Pancreas (tissue), 10 donors: ENCODE measurements around the gene DTYMK. TPM values are rescaled to one million over a fixed set of nuclear protein-coding genes. Genes with fewer than 3 reads are reported as not detected.

Experiments
- ATAC-seq, 4 donors: fragments of 200-7000 bp; cut with Tn5 transposase; one replicate each; pipeline versions ENCODE4 v1.8.0 to v1.9.1; 2020; ENCODE audit warnings: mild to moderate bottlenecking in 4 of 4, moderate library complexity in 4 of 4
- DNase-seq, 6 donors: peaks; one replicate each; pipeline ENCODE4 v3.0.0-alpha.2; 2020
- FAIRE-seq: peaks from 2 replicates; lab custom pipeline; 2012; peaks lifted over from hg19 to GRCh38; lab: Jason Lieb, UNC
- H3K27ac ChIP-seq, 4 donors: fragments of 200-600 bp; sonication (generic); 1 replicate in 3 of 4; 2 replicates in 1 of 4; pipeline versions ENCODE4 v1.5.0 to v1.8.0; 2020
- H3K27me3 ChIP-seq, 4 donors: fragments of 200-600 bp; one replicate each; pipeline ENCODE4 v1.8.0; 2021
- H3K36me3 ChIP-seq, 3 donors: fragments of 200-600 bp; sonication (generic) in 1 of 3; one replicate each; pipeline versions ENCODE4 v1.5.0 to v1.8.0; 2020 to 2021
- H3K4me1 ChIP-seq, 3 donors: fragments of 200-600 bp; one replicate each; pipeline ENCODE4 v1.8.0; 2021
- H3K4me3 ChIP-seq, 4 donors: fragments of 200-600 bp; sonication (generic) in 2 of 4; one replicate each; pipeline versions ENCODE4 v1.5.0 to v1.8.0; 2020 to 2021
- H3K9me3 ChIP-seq, 4 donors: fragments of 200-600 bp; one replicate each; pipeline ENCODE4 v1.8.0; 2021
- CTCF ChIP-seq, 4 donors: fragments of 200-600 bp; sonication (generic) in 3 of 4; IDR thresholded peaks; one replicate each; pipeline versions ENCODE4 v1.5.0 to v1.8.0; 2021; ENCODE audit warnings: antibody characterized with exemption in 4 of 4
- WGBS, 2 donors: extraction: QIAGEN DNeasy Blood & Tissue Kit; methylation state at CpG; one replicate each; pipeline ENCODE4 v1.1.7; 2013; 5-methylcytosine and 5-hydroxymethylcytosine counted together
- intact Hi-C, 3 donors: fragments of 100-400 bp; cut with DNase I; formaldehyde crosslinking; loops; one replicate each; pipeline versions ENCODE4 v1.11.1 to v1.14.2; 2022
- polyA plus RNA-seq, 2 donors: library from polyadenylated mRNA; stranded (reverse); fragments of 200-250 nt; gene quantifications; one replicate each; pipeline ENCODE4 v1.2.3, GENCODE V29; 2013
- total RNA-seq, 6 donors: library from RNA; stranded (reverse); fragmentation: NEBNext Ultra II Directional in 4 of 6; extraction: Animal tissue kit (Norgen Biotek cat#: 25700) in 4 of 6; gene quantifications; one replicate each; pipeline versions ENCODE4 v1.2.1 to v1.2.4, GENCODE V29; 2021 to 2023
- donor health status: healthy with polysubstance abuse.
- donor health status: DM: no; HTN: no; CAD: no; lungs with moderate emphysema.
- donor health status: DM: no; HTN: no; CAD: no.
- donor health status: control.
- donor health status: control.
- donor health status: Bipolar disorder and iron deficiency.
- donor health status: DM: yes; HTN: yes; CAD: no.
- donor health status: DM: no; HTN: no; CAD: no.
- donor health status: DM: no; HTN: no; CAD: no.
- donor health status: DM: yes; HTN: yes; CAD: no.

DTYMK gene
- total and polyA plus RNA-seq, 8 donors, result 3.7 to 11.0 (median 8.4) TPM

- intact Hi-C loops, result no loop called here
- FAIRE-seq (no peak), ATAC-seq (peak in 1 of 4 donors; percentile 31), DNase-seq (peak in 1 of 6 donors; percentile 13)
- Histone ChIP-seq H3K4me1 (no peaks in the 10 kb centered on the region), H3K27me3 (no peaks in the 10 kb centered on the region), H3K27ac (no peak overlapping the region), H3K36me3 (peaks cover 0 to 26% (median 0%) of the 10 kb centered on the region in 3 donors), H3K4me3 (no peak overlapping the region), H3K9me3 (no peaks in the 10 kb centered on the region)
- no peak for TF ChIP-seq CTCF (IDR thresholded peaks at IDR 0.05)
- 80 to 82% methylated on average over 6 of the region's 6 CpGs for WGBS, 2 donors
These were observed 36.7 kb downstream of the DTYMK start for GRCh38 chr2:241649927-241650326.

- peaks cover 0 to 21% (median 0%) of the 10 kb centered on the region in 3 donors for H3K36me3 ChIP-seq
- H3K9me3 ChIP-seq, result no peaks in the 10 kb centered on the region
- no peak overlapping the region for H3K27ac ChIP-seq
- ATAC-seq (peak in 1 of 4 donors; percentile 21), DNase-seq (peak in 1 of 6 donors; percentile 28), FAIRE-seq (no peak)
- WGBS, 2 donors, result 75 to 87% methylated on average over 4 of the region's 4 CpGs
- intact Hi-C loops, result no loop called here
- no peak for TF ChIP-seq CTCF (IDR thresholded peaks at IDR 0.05)
- H3K27me3 ChIP-seq, result no peaks in the 10 kb centered on the region
- no peak overlapping the region for H3K4me3 ChIP-seq
- no peaks in the 10 kb centered on the region for H3K4me1 ChIP-seq
These were observed 37.2 kb downstream of the DTYMK start for GRCh38 chr2:241649404-241649803.

GRCh38 chr2:241648453-241648852 lies 38.2 kb downstream of the DTYMK start:
- FAIRE-seq (no peak), DNase-seq (no peak), ATAC-seq (no peak)
- TF ChIP-seq CTCF (IDR thresholded peaks at IDR 0.05), result no peak
- intact Hi-C loops, result no loop called here
- no peaks in the 10 kb centered on the region for H3K27me3 ChIP-seq
- WGBS, 2 donors, result 87 to 92% methylated on average over 6 of the region's 6 CpGs
- H3K36me3 ChIP-seq, result peaks cover 0 to 20% (median 0%) of the 10 kb centered on the region in 3 donors
- H3K9me3 ChIP-seq, result no peaks in the 10 kb centered on the region
- H3K27ac ChIP-seq, result no peak overlapping the region
- H3K4me3 ChIP-seq, result no peak overlapping the region
- H3K4me1 ChIP-seq, result no peaks in the 10 kb centered on the region

- DNase-seq (no peak), ATAC-seq (no peak), FAIRE-seq (no peak)
- no peaks in the 10 kb centered on the region for H3K9me3 ChIP-seq
- intact Hi-C loops, result no loop called here
- no peaks in the 10 kb centered on the region for H3K27me3 ChIP-seq
- no peak overlapping the region for H3K4me3 ChIP-seq
- 90 to 92% methylated on average over 14 of the region's 14 CpGs for WGBS, 2 donors
- TF ChIP-seq CTCF (IDR thresholded peaks at IDR 0.05), result no peak
- no peaks in the 10 kb centered on the region for H3K4me1 ChIP-seq
- peaks cover 0 to 2% (median 0%) of the 10 kb centered on the region in 3 donors for H3K36me3 ChIP-seq
- H3K27ac ChIP-seq, result no peak overlapping the region
These were observed 40.5 kb downstream of the DTYMK start for GRCh38 chr2:241645915-241646645.
